ENCODE results near the gene IQUB.
"Not testable (repeated sequence)": the region's sequence is repeated elsewhere in the genome, so short reads cannot be mapped to it uniquely, and the experiment has no call there.

IQUB gene

GRCh38 chr7:123534383-123535260, at the start of gene IQUB:
Gene IQUB, minus strand, starts transcription at chr7:123534595. Its CDS starts 22,255 bp downstream, at chr7:123512340.
- peak; percentile 93 to 94 for DNase-seq (ENCODE audit: low read depth in 2 of 2)

DNA sequence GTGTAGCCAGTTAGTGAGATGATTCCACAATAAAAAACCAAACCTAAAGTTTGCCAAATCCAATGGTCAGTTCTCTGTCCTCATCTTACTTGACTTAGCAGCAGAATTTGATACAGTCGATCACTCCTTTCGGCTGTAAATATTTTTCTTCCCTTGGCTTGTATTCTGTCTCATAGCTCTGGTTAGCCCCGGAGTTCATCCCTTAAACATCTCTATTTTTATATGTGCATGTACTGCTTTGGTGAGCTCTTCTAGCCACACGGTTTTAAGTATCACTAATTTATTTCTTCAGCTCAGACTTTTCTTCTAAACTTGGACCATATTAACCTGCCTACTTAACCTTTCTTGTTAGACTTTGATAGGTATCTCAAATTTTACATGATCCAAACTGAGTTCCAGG, 49.4 kb upstream of the IQUB start:
- no peak for DNase-seq (ENCODE audit: low read depth in 2 of 2)

- DNase-seq (ENCODE audit: low read depth in 2 of 2) = no peak
Observed at GRCh38 chr7:123581162-123581459, 46.7 kb upstream of the IQUB start.

DNA sequence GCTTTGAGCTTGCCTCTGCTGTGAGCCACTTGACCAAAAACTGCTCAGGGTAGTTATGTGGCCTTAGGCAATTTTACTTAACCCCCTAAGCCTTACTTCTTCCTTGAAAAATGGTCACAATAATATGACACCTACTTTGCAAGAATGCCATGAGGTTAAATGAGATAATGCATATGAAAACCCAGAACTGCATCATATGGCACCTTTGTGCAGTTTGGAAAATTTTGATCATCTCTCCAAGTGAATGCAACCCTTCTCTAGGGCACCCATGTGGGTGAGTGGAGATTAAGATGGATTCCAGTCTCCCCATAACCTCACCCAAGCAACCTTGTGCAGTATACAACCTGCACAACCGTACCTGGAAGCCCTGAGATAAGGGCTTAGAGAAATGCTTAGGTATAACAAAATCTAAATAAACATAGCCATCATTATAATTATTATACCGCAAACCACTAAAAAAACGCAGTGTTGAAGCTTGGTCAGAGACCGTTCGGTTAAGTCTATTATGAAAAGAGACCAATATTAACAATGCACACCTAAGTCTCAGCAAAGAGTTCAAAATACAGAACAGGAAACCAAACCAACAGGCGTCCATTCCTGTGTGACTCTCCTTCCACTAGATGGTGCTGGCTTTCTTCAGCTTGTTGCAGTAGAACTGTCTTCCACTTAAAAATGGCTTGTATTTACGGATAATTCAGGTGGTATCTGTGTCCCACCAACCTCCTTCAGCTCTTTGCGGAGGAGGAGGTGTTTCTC, 46.2 kb upstream of the IQUB start:
- no peak for DNase-seq (ENCODE audit: low read depth in 2 of 2)

DNA sequence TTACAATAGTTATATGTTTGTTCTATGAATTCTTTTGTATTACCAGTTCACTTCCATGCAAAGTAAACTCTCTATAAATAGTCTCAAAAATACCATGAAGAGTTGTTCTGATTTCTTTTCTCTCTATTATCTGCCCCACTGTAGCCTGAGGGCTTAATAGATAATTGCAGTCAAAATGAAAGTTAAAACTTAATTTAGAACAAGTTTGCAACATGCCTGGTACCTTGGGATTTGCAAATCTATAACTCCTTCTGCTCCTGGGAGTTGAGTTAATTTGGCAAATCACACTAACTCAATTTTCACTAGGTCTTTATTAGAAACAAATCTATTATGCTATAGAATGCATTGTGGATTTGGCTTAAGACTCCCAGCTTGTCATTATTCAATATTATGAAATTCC, 45.0 kb upstream of the IQUB start:
- DNase-seq (ENCODE audit: low read depth in 2 of 2) = no peak

GRCh38 chr7:123573896-123574467, 39.6 kb upstream of the IQUB start:
- no peak for DNase-seq (ENCODE audit: low read depth in 2 of 2)

GRCh38 chr7:123573341-123573740, 38.9 kb upstream of the IQUB start:
- DNase-seq (ENCODE audit: low read depth in 2 of 2) = no peak

DNA sequence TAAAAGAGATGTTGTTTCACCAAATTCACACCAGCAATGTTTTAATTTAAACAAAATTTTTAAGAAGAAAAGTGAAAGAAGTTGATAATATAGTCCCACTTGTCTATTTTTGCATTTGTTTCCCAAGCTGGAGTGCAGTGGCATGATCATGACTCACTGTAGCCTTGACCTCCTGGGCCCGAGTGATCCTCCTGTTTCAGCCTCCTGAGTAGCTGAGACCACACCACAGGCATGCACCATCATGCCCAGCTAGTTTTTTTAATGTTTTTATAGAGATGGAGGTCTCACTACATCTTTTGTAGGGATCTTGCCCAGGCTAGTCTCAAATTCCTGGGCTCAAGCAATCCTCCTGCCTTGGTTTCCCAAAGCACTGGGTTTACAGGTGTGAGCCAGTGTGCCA, 37.3 kb upstream of the IQUB start:
- no peak for DNase-seq (ENCODE audit: low read depth in 2 of 2)

DNA sequence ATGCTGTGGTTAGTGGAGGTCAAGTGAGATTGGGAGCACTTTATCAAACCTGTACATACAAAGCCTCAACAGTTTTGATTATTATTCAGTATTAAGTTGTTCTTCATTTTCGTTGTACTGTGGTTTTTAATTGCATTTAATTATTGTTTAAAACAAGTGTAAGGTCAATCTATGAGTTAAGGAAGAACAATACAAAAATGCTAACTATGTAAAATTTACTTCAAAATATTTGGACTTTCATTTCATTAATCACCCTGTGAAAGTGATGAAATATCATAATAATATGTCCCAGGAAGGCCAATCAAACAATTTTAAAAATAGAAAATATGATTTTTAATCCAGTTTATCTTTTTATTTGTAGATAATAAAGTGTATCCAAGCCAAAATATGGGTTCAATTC, 36.8 kb upstream of the IQUB start:
- no peak for DNase-seq (ENCODE audit: low read depth in 2 of 2)

DNA sequence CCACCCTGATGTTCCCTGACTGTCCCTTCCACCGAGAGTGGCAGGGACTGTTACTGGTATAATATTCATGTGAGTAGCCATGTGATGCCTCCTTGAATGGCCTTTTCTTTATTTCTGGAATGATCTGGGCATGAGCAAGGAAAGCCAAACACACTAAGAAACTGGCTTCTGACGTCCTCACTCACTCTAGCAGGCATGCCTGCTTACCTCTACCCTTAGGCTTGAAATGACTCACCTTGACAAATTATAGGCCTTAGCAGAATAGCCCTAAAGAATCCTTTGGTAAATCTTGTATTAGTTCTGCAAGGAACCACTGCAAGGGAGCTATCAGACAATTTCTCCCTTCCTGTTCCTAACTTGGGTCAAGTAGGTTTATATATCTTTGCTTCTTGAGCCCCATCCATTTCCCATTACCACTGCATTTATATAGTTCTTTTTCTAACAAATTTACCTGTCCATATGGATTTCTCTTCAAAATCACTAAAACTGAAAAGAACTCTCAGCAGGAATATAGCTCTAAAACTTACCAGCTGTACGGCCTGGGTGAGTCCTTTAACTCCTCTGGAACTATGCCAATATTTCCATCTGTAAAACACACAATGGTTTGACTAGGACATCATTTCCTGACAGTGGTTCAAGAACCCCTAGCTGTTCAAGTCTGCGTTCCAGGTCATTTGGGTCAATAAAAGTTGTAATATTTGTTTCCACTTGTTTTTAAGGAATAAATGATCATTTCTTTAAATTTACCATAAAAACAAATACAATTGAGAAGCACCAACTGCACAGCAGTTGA, 36.2 kb upstream of the IQUB start:
- no peak for DNase-seq (ENCODE audit: low read depth in 2 of 2)

- DNase-seq (ENCODE audit: low read depth in 2 of 2) = no peak
Observed at GRCh38 chr7:123569352-123570010, 35.1 kb upstream of the IQUB start.

DNA sequence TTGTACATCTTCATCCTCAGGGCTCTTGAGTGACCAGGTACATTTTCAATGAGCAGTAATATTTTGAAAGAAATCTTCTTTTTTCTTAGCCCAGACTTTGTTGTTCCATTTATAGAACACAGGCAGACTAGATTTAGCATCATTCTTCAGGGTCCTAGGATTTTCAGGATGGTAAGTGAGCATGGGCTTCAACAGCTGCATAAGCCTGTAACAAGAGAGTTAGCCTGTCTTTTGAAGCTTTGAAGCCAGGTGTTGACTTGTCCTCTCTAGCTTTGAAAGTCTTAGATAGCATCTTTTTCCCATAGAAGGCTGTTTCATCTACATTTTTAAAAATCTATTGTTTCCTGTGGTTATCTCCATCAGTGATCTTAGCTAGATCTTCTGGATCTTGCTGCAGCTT, 27.7 kb upstream of the IQUB start:
- no peak for DNase-seq (ENCODE audit: low read depth in 2 of 2)

- DNase-seq (ENCODE audit: low read depth in 2 of 2) = no peak
Observed at GRCh38 chr7:123558289-123558874, 24.0 kb upstream of the IQUB start.

GRCh38 chr7:123557398-123558288, 23.2 kb upstream of the IQUB start, which contains the start of gene NDUFA5:
Gene NDUFA5, minus strand, starts transcription at chr7:123557818. Its CDS starts 23 bp downstream, at chr7:123557795.
- DNase-seq (ENCODE audit: low read depth in 2 of 2) = peak; percentile 91 to 98

DNA sequence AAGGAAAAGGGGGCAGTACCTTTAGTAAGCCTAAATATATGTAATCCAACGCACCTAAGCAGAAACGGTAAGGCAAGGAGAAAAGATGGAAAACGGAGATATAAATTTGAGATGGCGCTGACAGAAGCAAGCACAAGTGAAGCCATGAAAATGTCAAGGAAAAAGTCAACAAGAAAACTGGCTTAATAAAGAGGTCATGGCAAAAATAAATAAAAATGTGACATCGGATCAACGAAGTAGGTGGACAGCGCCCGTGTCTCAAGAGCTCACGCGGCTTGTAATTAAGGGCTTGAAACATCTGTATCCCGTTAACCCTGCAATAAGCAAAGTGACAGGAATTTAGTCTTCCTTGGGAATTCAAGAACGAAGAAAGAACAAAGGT, 22.6 kb upstream of the IQUB start:
- no peak for DNase-seq (ENCODE audit: low read depth in 2 of 2)

DNA sequence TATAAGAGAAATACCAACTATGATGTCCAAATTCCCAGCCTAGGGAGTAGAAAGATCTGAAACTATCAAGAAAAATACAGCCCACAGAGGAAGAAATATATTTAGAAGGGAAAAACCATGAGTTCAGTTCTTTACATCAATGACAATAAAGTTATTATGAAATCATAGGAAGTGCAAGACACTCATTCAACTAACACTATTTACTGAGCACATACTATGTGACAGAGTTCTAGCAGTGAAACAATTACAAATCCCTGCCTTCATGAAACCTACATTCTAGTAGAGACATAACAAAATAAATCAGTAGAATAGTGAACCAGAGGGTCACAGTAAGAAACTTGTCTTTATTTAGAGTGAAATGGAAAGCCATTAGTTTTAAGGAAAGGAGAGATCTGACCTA, 21.1 kb upstream of the IQUB start:
- no peak for DNase-seq (ENCODE audit: low read depth in 2 of 2)

DNA sequence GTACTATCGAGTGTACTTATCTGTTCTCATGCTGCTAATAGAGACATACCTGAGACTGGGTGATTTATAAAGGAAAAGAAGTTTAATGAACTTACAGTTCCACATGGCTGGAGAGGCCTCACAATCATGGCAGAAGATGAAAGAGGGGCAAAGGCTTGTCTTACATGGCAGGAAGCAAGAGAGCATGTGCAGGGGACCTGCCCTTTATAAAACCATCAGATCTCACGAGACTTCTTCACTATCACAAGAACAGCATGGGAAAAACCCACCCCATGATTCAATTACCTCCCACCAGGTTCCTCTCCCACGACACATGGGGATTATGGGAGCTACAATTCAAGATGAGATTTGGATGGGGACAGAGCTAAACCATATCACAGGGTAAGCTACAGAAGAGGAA, 18.8 kb upstream of the IQUB start:
- no peak for DNase-seq (ENCODE audit: low read depth in 2 of 2)

DNA sequence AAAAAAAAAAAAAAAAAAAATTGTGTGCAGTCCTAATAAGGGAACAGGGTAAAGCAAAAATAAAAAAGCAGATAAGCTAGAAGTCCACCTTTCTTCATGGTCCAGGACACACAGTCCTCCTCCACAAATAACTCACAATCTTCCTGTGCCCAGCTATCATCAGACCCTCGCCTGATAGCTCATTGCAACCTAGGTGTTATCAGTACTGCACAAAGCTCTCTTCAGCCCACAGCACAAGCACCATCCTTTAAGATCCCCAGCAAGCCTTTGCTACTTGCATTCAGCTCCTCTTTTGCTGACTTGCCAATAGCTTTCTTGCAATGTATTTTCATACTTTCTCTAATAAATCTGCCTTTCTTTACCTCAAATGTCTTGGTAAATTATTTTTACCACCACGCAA, 18.2 kb upstream of the IQUB start:
- no peak for DNase-seq (ENCODE audit: low read depth in 2 of 2)

GRCh38 chr7:123552134-123552533, 17.7 kb upstream of the IQUB start:
- not testable (repeated sequence) for DNase-seq (ENCODE audit: low read depth in 2 of 2)

DNA sequence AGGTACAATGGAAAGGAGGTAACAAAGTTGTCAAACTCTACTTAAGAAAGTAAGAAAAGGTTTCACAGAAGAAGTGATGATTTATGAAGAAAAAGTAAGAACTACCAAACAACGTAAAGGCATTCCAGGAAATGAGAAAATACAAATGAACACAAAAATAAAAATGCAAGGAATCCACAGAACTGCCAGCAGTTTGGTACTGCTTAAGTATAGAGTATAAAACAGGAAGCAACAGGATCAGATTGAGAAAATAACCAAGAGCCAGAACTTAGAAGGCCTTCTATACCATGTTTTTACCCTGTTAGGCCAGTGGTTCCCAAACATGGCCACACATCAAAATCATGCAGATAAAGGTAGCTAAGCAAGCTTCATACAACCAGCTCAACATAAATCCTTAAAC, 14.0 kb upstream of the IQUB start:
- DNase-seq (ENCODE audit: low read depth in 2 of 2) = no peak

Data from stimulated activated CD8-positive, alpha-beta memory T cell treated with anti-CD3 and anti-CD28 coated beads, Interleukin-7, amount 100 ng/mL, for 4 hours (primary cell).